Fibroblast of skin of back (primary cell): ENCODE data around the gene KLHL17.
"Not testable (repeated sequence)": the region's sequence is repeated elsewhere in the genome, so short reads cannot be mapped to it uniquely, and the experiment has no call there.

Source experiments
- DNase-seq: peaks from one replicate; pipeline ENCODE4 v3.0.0-alpha.2; 2013

The KLHL17 gene

GRCh38 chr1:937521-937920, 22.9 kb upstream of the KLHL17 start:
- DNase-seq = no peak

GRCh38 chr1:938088-938683, 22.2 kb upstream of the KLHL17 start:
- no peak for DNase-seq

GRCh38 chr1:938711-939489, 21.5 kb upstream of the KLHL17 start:
- DNase-seq = no peak

GRCh38 chr1:939511-940106, 20.8 kb upstream of the KLHL17 start:
- no peak for DNase-seq

- peak; percentile 36 for DNase-seq
Observed at GRCh38 chr1:940107-941014, 20.0 kb upstream of the KLHL17 start.

GRCh38 chr1:941015-941587, 19.3 kb upstream of the KLHL17 start:
- no peak for DNase-seq

- DNase-seq = peak; percentile 57
Observed at GRCh38 chr1:941588-942383, 18.6 kb upstream of the KLHL17 start.

GRCh38 chr1:942411-942821, 18.0 kb upstream of the KLHL17 start:
- DNase-seq = no peak

- DNase-seq = peak; percentile 34
Observed at GRCh38 chr1:942864-943533, 17.4 kb upstream of the KLHL17 start.

- no peak for DNase-seq
Observed at GRCh38 chr1:943545-944340, 16.6 kb upstream of the KLHL17 start.

- DNase-seq = no peak
Observed at GRCh38 chr1:944341-945325, 15.8 kb upstream of the KLHL17 start.

GRCh38 chr1:945688-946556, 14.5 kb upstream of the KLHL17 start:
- no peak for DNase-seq

- DNase-seq = not testable (repeated sequence)
Observed at GRCh38 chr1:946811-947210, 13.6 kb upstream of the KLHL17 start.

GRCh38 chr1:947958-948357, 12.4 kb upstream of the KLHL17 start:
- DNase-seq = no peak

GRCh38 chr1:950268-950667, 10.1 kb upstream of the KLHL17 start:
- DNase-seq = no peak

GRCh38 chr1:950881-951280, 9.5 kb upstream of the KLHL17 start:
- no peak for DNase-seq

GRCh38 chr1:951364-951763, 9.0 kb upstream of the KLHL17 start:
- no peak for DNase-seq

- DNase-seq = no peak
Observed at GRCh38 chr1:952201-952600, 8.2 kb upstream of the KLHL17 start.
